Measurements from ENCODE around the gene CUEDC1.

CUEDC1 gene

GRCh38 chr17:57914273-57915142 lies 40.7 kb downstream of the CUEDC1 start:
- DNase-seq, result no peak

GRCh38 chr17:57913575-57914272 lies 41.5 kb downstream of the CUEDC1 start:
- no peak for DNase-seq

- DNase-seq, result no peak
Measured at GRCh38 chr17:57911834-57912673, 43.2 kb downstream of the CUEDC1 start.

- DNase-seq, result no peak
Measured at GRCh38 chr17:57910462-57911420, 44.5 kb downstream of the CUEDC1 start.

- no peak for DNase-seq
Measured at GRCh38 chr17:57909551-57909950, 45.7 kb downstream of the CUEDC1 start.

GRCh38 chr17:57908278-57908677 lies 46.9 kb downstream of the CUEDC1 start:
- no peak for DNase-seq

GRCh38 chr17:57906910-57907309 lies 48.3 kb downstream of the CUEDC1 start:
- no peak for DNase-seq

GRCh38 chr17:57905875-57906455 lies 49.2 kb downstream of the CUEDC1 start:
- DNase-seq, result no peak

- no peak for DNase-seq
Measured at GRCh38 chr17:57903961-57904360, 51.3 kb downstream of the CUEDC1 start.

GRCh38 chr17:57902800-57903759 lies 52.1 kb downstream of the CUEDC1 start:
- DNase-seq, result peak; percentile 37

GRCh38 chr17:57902117-57902799 lies 53.0 kb downstream of the CUEDC1 start:
- DNase-seq, result no peak

GRCh38 chr17:57900991-57901743 lies 54.0 kb downstream of the CUEDC1 start:
- DNase-seq, result no peak

GRCh38 chr17:57899822-57900221 lies 55.4 kb downstream of the CUEDC1 start:
- no peak for DNase-seq

- DNase-seq, result no peak
Measured at GRCh38 chr17:57899391-57899790, 55.8 kb downstream of the CUEDC1 start.

GRCh38 chr17:57898487-57899311 lies 56.5 kb downstream of the CUEDC1 start:
- no peak for DNase-seq

GRCh38 chr17:57895382-57896060 lies 59.7 kb downstream of the CUEDC1 start:
- DNase-seq, result no peak

- no peak for DNase-seq
Measured at GRCh38 chr17:57894848-57895247, 60.4 kb downstream of the CUEDC1 start.
